Gastroesophageal sphincter (tissue), 3 donors: ENCODE data around the gene DEFB119.

Experiments
- POLR2A ChIP-seq, 2 donors: fragments of 450-650 bp; IDR thresholded peaks; one replicate each; pipeline ENCODE4 v1.6.1; 2017; ENCODE audit warnings: antibody characterized with exemption in 2 of 2, mild to moderate bottlenecking in 2 of 2, moderate library complexity in 1 of 2
- TF ChIP-seq, protein P1 (sequence below), 4 experiments: fragments of 200-600 bp in 2 of 4; fragments of 450-650 bp in 2 of 4; sonication (generic) in 1 of 4; IDR thresholded peaks; one replicate each; pipeline ENCODE4 v1.5.1; 2017 to 2019; ENCODE audit warnings: antibody characterized with exemption in 4 of 4, mild to moderate bottlenecking in 2 of 4, moderate library complexity in 2 of 4

DNA sequence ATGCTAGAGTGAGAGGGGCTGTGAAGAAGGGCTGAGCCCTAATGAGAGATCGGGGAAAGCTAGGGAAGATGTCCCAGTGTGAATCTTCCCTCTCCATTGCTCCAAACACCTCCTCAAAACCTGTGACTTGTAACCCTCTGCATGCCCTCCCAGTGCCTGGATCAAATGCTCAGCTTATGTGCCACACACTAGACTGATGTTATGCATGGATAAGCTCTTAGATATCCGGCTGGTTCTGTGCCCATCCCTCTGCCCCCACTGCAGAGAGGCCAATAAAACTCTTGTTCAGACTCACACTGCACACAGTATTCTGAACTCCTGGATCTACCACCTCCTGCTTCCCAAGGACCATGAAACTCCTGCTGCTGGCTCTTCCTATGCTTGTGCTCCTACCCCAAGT is 22.1 kb downstream of the DEFB119 start, which contains the start of gene DEFB118:
- TF ChIP-seq, protein P1, sequence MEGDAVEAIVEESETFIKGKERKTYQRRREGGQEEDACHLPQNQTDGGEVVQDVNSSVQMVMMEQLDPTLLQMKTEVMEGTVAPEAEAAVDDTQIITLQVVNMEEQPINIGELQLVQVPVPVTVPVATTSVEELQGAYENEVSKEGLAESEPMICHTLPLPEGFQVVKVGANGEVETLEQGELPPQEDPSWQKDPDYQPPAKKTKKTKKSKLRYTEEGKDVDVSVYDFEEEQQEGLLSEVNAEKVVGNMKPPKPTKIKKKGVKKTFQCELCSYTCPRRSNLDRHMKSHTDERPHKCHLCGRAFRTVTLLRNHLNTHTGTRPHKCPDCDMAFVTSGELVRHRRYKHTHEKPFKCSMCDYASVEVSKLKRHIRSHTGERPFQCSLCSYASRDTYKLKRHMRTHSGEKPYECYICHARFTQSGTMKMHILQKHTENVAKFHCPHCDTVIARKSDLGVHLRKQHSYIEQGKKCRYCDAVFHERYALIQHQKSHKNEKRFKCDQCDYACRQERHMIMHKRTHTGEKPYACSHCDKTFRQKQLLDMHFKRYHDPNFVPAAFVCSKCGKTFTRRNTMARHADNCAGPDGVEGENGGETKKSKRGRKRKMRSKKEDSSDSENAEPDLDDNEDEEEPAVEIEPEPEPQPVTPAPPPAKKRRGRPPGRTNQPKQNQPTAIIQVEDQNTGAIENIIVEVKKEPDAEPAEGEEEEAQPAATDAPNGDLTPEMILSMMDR (IDR thresholded peaks at IDR 0.05) = no peak
- no peak for TF ChIP-seq POLR2A (IDR thresholded peaks at IDR 0.05)
